Middle frontal gyrus (tissue), 1 donor: ENCODE data around the gene TNNI2.
"Not testable (repeated sequence)": the region's sequence is repeated elsewhere in the genome, so short reads cannot be mapped to it uniquely, and the experiment has no call there.

Experiments
- DNase-seq: peaks from one replicate; pipeline ENCODE4 v3.0.0-alpha.2; 2015; ENCODE audit warnings: low spot score; ENCODE audit errors: extremely low spot score

Gene TNNI2

GRCh38 chr11:1873048-1873812, 34.4 kb downstream of the TNNI2 start:
- DNase-seq, result no peak

DNA sequence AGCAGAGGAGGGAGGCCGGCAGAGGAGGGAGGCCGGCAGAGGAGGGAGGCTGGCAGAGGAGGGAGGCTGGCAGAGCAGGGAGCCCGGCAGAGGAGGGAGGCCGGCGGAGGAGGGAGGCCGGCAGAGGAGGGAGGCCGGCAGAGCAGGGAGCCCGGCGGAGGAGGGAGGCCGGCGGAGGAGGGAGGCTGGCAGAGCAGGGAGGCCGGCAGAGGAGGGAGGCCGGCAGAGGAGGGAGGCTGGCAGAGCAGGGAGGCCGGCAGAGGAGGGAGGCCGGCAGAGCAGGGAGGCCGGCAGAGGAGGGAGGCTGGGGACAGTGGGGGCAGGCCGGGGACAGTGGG, 35.0 kb downstream of the TNNI2 start:
- not testable (repeated sequence) for DNase-seq

- not testable (repeated sequence) for DNase-seq
Observed at GRCh38 chr11:1874441-1875092, 35.8 kb downstream of the TNNI2 start.

DNA sequence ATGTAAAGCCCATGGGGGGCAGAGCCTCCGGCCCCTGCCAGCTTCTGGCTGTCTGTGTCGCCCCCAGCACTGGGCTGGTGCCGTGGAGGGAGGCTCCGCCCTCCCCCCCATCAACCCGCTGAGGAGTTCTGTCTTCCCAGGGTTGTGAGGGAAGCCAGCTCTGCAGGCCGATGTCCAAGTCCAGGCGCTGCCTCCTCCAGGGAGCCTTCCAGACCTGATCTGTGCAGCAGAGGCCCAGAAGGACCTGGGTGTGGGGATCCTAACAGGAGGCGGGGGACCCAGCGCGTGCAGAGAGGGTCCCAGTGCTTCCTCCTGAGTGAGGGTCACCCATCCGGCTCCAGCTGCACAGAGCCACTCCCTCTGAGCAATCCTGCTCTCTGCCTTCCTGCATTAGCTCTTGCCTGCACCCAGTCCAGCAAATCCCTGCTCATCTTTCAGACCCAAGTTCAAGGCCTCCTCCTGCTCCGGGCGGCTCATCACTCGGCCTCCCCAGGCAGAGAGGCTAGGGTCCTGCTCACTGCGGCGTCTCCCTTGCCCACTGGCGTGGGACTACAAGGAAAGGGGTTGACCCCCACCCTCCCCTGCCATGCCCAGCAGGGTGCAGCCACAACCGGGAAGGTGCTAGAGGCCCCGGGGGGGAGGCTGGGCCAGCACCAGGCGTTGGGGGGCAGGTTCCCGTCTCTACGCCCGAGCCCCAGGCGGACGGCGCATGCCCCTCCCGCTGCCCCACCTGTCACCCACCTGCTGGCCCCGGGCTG, 36.5 kb downstream of the TNNI2 start:
- DNase-seq, result no peak

- DNase-seq, result not testable (repeated sequence)
Observed at GRCh38 chr11:1875851-1876301, 37.1 kb downstream of the TNNI2 start.

GRCh38 chr11:1876361-1877063, 37.7 kb downstream of the TNNI2 start:
- no peak for DNase-seq

DNA sequence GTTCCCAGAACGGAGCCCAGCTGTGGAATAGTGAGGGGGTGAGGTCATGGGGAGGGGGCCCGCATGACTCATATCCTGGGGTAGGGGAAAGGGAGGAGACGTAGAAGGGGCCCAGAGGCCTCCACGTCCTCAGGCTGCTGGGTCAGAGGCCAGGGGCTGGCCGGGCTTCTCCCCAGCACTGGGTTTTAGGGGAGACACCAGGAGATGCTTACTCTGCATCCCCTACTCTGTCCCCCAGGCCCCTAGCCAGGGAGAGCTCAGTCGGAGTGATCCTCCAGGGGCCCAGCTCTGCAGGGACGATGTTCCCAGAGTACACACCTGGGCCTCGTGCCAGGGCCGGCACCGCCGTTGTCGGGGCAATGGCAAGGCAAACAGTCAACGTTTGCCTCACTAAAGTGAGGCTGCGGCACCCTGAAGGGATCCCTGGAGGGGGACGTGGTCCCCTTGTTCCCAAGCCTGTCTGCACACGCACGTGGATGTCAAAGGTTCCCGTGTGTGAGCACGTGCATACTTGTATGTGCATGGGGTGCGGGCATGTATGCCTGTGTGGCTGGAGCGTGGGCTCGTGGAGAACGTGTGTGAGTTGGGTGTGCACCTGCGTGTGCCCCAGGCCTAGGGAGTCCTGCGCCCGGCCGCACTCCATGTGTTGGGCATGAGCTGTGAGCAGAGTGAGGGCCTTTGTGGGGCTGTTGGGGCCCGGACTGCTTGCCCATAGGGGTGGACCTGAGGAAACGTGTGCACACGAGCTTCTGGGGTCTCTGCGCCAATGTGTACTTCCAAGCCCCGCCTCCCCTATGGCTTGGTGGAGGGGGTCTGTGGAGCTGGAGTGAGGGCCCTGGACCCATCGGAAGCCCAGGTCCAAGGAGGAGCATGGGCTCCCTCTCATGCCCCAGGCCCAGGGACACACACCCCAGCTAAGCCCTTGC, 38.7 kb downstream of the TNNI2 start:
- DNase-seq, result no peak

DNA sequence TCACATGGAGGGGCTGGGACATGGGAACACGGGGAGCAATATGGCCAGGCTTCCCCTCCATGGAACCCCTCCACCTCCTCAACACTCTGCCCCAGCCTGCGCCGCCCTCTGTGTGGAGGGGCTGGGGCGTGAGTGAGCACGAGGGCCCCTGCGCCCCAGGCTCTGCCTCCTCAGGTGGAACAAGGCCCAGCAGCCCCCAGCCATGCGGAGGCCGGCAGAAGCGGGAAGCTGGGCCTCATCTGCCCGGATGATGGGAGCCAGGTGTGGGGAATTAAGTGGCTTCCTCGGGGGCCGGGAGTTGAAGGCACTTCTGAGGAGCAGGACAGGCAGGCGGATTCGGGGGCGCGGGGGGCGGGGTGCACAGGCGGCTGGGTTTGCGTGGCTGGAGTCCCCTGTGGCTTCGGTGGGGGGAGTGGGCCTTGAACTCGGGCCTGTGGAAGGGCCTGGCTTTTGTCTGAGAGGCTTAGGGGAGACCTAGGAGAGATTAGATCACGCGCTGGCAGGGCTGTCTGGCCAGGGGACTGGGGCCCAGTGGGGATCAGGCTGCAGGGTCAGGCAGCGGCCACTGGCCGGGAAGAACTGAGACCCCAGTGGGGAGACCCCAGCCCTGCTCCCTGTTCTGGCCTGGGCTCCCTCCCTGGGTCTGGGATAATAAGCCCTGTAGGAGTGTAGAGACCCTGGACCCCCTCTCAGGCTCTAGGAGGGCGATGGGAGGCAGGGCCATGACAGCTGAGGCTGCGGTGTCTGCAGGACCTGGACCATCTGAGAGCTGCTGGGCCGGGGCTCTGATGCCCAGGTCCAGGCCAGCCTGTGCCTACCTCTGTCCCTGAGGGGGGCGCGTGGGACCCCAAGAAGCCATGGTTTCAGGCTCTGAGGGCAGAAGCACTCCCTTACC, 39.6 kb downstream of the TNNI2 start:
- no peak for DNase-seq

GRCh38 chr11:1879342-1879940, 40.7 kb downstream of the TNNI2 start:
- no peak for DNase-seq

DNA sequence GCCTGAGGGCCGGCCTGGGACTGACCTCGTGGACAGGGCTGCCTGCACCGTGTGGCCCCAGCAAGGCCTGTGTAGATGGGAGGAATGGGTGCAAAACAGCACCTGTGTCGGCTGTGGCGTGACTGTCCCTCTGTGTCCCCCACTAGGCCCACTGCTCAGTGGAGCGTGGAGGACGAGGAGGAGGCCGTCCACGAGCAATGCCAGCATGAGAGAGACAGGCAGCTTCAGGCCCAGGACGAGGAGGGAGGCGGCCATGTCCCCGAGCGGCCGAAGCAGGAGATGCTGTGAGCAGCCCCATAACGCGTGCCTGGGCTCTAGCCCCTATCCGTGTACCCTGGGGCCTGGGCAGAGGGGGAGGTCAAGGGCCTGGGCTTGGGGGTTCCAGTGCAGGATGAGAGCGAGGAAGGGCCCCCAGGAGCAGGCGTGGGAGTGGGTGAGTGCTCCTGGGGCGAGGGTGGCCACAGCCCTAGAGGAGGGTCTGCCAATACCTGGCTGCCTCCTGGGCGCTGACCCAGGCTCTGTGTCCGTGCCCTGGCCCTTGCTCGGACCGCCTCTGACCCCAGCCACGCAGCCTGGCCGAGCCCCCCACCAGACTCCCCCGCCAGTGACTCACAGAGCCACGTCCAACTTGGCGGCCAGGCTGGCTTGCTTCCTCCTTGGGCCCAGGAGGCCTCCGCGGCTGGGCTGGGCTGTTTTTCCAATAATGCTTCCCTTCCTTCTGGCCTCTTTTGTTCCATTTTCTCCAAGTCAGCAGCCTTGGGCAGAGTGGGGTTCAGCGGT, 41.4 kb downstream of the TNNI2 start:
- DNase-seq, result no peak

DNA sequence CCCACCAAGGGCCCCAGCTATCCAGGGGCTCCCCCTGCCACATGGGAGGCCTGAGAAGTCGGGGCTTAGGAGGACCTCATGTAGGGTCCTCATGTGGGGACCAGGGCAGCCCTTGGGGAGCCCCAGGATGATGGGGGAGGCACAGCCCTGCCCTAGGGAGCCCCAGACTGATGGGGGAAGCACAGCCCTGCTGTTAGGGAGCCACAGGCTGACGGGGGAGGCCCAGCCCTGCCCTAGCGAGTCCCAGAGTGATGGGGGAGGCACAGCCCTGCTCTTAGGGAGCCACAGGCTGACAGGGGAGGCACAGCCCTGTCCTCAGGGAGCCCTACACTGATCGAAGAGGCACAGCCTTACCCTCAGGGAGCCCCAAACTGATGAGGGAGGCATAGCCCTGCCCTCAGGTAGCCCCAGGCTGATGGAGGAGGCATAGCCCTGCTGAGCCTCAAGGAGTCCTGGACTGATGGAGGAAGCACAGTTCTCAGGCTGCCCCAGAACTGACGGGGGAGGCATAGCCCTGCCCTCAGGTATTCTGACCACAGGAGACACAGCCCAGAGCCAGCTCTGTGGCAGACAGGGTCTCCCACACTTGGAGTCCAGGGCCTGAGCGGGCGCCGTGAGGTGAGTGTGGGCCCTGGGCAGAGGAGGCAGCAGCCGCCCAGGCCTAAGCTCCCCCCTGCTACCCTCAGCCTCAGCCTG, 42.1 kb downstream of the TNNI2 start:
- DNase-seq, result no peak

DNA sequence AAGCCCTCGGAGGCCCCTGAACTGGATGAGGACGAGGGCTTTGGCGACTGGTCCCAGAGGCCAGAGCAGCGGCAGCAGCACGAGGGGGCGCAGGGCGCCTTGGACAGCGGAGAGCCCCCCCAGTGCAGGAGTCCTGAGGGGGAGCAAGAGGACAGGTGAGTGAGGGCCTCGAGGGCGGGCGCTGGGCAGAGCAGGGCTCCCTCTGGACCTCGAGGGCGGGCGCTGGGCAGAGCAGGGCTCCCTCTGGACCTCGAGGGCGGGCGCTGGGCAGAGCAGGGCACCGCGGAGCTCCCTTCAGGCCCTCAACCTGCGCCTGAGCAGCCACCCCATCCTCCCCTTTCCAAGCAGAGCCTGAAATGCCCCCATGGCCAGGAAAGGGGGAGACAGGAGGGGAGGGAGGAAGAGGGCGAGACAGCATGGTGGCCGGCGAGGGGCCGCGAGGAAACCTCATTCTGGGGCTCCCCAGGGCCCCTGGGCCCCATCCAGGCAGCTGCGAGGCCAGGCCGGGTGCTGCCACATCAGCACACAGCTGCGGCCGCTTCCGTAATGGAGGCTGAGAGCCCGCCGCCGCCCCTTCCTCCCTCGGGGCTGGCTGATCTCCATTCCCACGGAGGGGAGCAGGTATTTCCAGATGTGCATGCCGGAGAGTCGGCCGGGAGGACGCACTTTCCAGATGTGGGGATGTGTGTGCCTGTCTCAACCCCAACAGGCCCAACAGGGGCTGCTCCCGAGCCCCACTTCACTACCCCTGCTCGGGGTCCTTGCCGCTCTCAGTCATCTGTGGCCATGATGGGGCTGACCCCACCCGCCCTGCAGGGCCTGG, 42.9 kb downstream of the TNNI2 start:
- DNase-seq, result no peak

GRCh38 chr11:1882265-1883238, 43.8 kb downstream of the TNNI2 start:
- peak; percentile 23 for DNase-seq

DNA sequence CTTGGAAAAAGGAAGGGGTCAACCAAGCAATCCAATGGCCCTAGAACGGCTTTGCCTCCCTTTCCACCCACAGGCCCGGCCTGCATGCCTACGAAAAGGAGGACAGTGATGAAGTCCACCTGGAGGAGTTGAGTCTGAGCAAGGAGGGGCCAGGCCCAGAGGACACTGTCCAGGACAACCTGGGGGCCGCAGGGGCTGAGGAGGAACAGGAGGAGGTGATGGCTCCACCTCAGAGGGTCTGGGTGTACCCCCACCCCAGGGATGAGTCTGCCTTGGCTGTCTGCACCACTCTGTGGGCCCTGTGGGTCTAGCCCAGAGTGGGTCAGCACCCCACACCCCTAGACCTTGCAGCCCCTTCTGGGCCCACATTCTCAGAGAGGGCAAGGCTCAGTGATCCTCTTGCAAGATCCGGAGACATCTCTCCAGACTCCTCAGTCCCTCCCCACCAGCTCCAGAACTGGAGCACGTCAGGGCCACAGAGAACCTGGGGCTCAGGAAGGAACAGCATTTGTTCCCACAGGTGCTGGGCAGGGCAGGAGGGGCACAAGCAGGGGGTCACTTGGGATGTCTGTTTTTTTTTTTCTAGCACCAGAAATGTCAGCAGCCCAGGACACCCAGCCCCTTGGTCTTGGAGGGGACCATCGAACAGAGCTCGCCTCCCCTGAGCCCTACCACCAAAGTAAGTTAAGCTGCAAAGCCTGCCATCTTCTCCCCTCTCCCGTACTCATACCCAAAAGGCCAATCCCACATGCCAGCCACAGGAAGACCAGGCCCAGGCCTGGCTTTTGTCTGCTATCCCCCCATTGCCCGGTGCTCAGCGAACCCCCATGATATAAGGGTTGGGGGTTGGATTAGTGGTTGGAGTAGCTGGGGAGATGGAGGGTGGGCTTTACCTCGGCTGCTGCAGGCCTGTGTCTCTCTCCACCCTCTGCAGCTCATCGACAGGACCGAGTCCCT, 44.8 kb downstream of the TNNI2 start:
- no peak for DNase-seq

- no peak for DNase-seq
Observed at GRCh38 chr11:1884303-1884700, 45.5 kb downstream of the TNNI2 start.
